ENCODE data around the gene PCNX2. TPM values are rescaled to one million over a fixed set of nuclear protein-coding genes. Genes with fewer than 3 reads are reported as not detected.

Gene PCNX2
- total and polyA plus RNA-seq, 5 donors from 2014 or later = 1.6 to 42.3 (median 3.1) TPM

DNA sequence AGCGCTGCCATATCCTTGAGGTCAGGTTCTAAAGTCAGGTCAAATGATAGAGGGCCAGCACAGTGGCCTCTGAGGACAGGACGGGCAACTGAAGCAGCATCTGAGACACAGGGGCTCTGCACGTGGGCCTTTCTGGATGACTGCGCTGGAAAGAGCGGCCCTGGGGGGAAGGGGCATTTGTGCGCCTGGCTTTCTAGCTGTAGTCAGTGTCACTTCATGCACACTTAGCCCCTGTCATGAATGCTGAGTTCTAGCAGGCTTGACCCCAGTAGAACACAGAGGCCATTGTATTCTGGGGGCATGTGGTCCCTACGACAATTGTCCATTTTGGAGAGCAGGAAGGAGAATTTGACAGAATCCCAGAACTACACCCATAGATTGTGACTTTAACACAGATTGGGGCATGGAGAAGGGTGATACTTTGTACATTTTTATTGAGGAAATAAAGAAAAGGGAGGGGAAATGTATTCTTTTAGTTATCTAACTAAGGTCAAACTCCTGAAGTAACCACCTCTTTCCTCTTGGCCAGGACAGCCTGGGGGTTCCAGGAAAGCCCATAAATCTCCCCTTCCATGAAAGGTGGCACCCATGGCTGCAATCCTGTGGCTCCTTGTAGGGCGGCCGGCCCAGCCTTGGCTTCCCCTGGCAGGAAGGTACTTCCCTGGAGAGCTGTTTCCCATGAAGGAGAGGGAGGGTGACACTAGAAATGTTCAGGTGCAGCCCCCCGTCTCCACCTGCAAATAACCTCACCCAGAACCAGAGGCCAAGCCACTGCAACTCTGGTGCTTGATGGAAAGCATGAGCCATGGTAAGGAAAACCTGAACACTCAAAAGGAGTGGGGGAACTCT lies 310.7 kb downstream of the PCNX2 start:
- H3K4me3 Mint-ChIP-seq = no peak overlapping the region
- no peaks in the 10 kb centered on the region for H3K9me3 Mint-ChIP-seq
- H3K36me3 Mint-ChIP-seq = peaks cover 14% of the 10 kb centered on the region
- Histone ChIP-seq H3K4me1 (ENCODE audit: control insufficient read depth, insufficient read depth, low read length, poor library complexity, severe bottlenecking) (no peaks in the 10 kb centered on the region), H3K9me3 (ENCODE audit: control insufficient read depth in 2 of 2, low read length in 2 of 2) (no peaks in the 10 kb centered on the region), H3K27ac (ENCODE audit: insufficient read depth, low read length, poor library complexity, severe bottlenecking) (no peak overlapping the region), H3K4me3 (ENCODE audit: low read depth, low read length) (no peak overlapping the region), H3K27me3 (ENCODE audit: control insufficient read depth, insufficient read depth, low read length) (no peaks in the 10 kb centered on the region), H3K36me3 (ENCODE audit: control insufficient read depth, insufficient read depth, low read length) (peaks cover 4% of the 10 kb centered on the region)
- no peak for DNase-seq
- H3K27ac Mint-ChIP-seq = no peak overlapping the region
- H3K4me1 Mint-ChIP-seq = no peaks in the 10 kb centered on the region
- no peak for ATAC-seq (ENCODE audit: low read depth in 2 of 2)
- no peaks in the 10 kb centered on the region for H3K27me3 Mint-ChIP-seq

DNA sequence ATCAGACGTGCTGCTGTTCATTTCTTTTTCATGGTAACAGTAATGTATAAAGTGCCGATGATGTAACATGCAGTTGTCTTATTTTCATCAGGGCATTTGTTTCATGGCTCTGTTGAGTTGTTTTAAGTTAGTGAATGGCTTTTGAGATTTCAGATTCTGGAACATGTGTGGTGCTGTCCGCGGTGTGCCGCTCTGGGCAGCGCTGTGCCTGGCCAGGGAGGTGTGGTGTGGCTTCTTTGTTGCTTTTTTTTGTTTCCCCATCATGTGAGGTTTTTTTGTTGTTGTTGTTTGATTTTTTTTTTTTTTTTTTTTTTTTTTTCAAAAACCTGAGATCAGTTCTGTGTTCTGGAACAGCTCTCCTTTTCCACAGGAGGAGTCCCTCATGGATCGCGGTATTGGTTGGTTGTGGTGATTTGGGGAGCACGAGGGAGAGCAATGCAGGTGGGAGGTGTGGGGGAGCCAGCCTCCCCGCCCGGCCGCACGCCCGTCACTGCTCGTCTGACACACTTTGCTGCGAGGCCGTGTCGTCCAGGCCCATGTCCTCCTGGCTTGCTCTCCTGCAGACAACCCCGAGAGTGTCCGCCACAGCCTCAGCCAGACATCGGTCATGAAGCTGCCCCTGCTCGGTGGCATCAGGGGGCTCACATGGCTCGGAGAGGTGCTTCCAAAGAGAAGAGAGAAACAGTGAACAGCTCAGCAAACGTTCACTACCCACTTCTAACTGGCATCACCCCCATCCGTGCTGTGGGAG lies 311.5 kb downstream of the PCNX2 start:
- H3K4me3 ChIP-seq (ENCODE audit: low read depth, low read length) = no peak overlapping the region
- Mint-ChIP-seq H3K27ac (peak overlapping the region in 2 of 3 donors; percentile 29 to 90), H3K4me3 (no peak overlapping the region), H3K4me1 (peaks cover 0 to 2% (median 0%) of the 10 kb centered on the region in 4 donors), H3K27me3 (no peaks in the 10 kb centered on the region), H3K9me3 (no peaks in the 10 kb centered on the region), H3K36me3 (peaks cover 14% of the 10 kb centered on the region)
- H3K36me3 ChIP-seq (ENCODE audit: control insufficient read depth, insufficient read depth, low read length) = peaks cover 7% of the 10 kb centered on the region
- no peak overlapping the region for H3K27ac ChIP-seq (ENCODE audit: insufficient read depth, low read length, poor library complexity, severe bottlenecking)
- no peak for DNase-seq
- H3K27me3 ChIP-seq (ENCODE audit: control insufficient read depth, insufficient read depth, low read length) = no peaks in the 10 kb centered on the region
- no peaks in the 10 kb centered on the region for H3K9me3 ChIP-seq (ENCODE audit: control insufficient read depth in 2 of 2, low read length in 2 of 2)
- no peak for ATAC-seq (ENCODE audit: low read depth in 2 of 2)
- H3K4me1 ChIP-seq (ENCODE audit: control insufficient read depth, insufficient read depth, low read length, poor library complexity, severe bottlenecking) = no peaks in the 10 kb centered on the region

DNA sequence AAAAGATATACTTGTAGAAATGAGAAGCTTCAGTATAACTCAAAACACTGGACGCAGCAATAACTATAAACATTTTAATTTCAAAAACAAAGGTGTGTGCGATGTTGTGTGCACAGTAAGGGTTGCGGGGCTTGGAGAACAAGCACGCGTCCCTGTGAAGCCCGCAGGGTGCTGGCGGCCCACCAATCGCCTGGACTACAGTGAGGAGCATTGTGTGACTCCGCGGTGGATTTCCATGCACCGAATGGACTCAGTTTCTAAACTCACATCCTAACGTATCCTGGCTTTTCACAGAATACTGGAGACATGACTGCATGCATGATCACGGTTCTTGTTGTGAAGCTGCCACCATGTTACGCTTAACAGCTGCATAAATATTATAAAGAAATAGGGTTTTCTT lies 312.1 kb downstream of the PCNX2 start:
- Mint-ChIP-seq H3K9me3 (no peaks in the 10 kb centered on the region), H3K4me3 (no peak overlapping the region), H3K36me3 (peaks cover 14% of the 10 kb centered on the region), H3K4me1 (peaks cover under 1 to 5% (median 1%) of the 10 kb centered on the region in 4 donors), H3K27ac (no peak overlapping the region), H3K27me3 (no peaks in the 10 kb centered on the region)
- ATAC-seq (ENCODE audit: low read depth in 2 of 2) = no peak
- Histone ChIP-seq H3K4me3 (ENCODE audit: low read depth, low read length) (no peak overlapping the region), H3K9me3 (ENCODE audit: control insufficient read depth in 2 of 2, low read length in 2 of 2) (no peaks in the 10 kb centered on the region), H3K36me3 (ENCODE audit: control insufficient read depth, insufficient read depth, low read length) (peaks cover 7% of the 10 kb centered on the region), H3K27ac (ENCODE audit: insufficient read depth, low read length, poor library complexity, severe bottlenecking) (no peak overlapping the region), H3K27me3 (ENCODE audit: control insufficient read depth, insufficient read depth, low read length) (no peaks in the 10 kb centered on the region), H3K4me1 (ENCODE audit: control insufficient read depth, insufficient read depth, low read length, poor library complexity, severe bottlenecking) (peaks cover 5% of the 10 kb centered on the region)
- DNase-seq = no peak

DNA sequence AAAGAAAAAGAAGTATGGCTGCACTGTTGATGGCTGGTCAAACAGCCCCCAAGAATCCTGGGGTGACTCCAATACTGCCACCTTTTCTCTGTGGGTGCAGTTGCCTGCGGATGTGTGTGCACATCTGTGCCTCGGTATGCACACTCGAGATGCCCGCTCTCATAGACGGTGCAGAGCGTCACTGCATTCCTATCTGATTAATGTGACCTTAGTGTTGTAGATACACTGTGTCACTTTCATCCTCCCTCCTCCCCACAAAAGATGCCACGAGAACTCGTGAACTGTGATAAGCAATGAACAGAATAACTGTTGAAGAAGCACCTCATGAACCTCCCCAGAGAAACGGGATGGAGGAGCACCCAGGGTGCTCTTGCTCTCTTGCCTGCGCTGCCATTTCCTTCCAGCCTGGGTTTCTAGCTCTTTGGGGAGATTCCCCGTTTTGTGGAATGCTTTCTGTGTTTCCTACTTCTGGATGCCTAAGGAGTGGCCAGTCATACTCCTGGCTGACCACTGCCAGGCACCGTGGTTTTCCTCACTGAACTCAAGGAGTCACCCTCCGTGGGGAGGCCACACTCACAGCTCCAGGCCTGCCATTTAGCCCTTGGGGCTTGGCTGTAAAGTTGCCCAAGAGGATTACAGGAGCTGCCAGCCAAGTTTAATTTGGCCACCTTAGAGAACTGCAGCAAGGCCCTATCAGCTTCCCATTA lies 313.1 kb downstream of the PCNX2 start:
- Histone ChIP-seq H3K27me3 (ENCODE audit: control insufficient read depth, insufficient read depth, low read length) (no peaks in the 10 kb centered on the region), H3K9me3 (ENCODE audit: control insufficient read depth in 2 of 2, low read length in 2 of 2) (no peaks in the 10 kb centered on the region), H3K4me1 (ENCODE audit: control insufficient read depth, insufficient read depth, low read length, poor library complexity, severe bottlenecking) (peaks cover 12% of the 10 kb centered on the region), H3K27ac (ENCODE audit: insufficient read depth, low read length, poor library complexity, severe bottlenecking) (no peak overlapping the region), H3K4me3 (ENCODE audit: low read depth, low read length) (no peak overlapping the region), H3K36me3 (ENCODE audit: control insufficient read depth, insufficient read depth, low read length) (peaks cover 7% of the 10 kb centered on the region)
- Mint-ChIP-seq H3K9me3 (no peaks in the 10 kb centered on the region), H3K27ac (peak overlapping the region in 1 of 3 donors; percentile 42), H3K4me3 (no peak overlapping the region), H3K36me3 (peaks cover 14% of the 10 kb centered on the region), H3K4me1 (peaks cover 1 to 12% (median 6%) of the 10 kb centered on the region in 4 donors), H3K27me3 (no peaks in the 10 kb centered on the region)
- ATAC-seq (ENCODE audit: low read depth in 2 of 2) (no peak), DNase-seq (no peak)

DNA sequence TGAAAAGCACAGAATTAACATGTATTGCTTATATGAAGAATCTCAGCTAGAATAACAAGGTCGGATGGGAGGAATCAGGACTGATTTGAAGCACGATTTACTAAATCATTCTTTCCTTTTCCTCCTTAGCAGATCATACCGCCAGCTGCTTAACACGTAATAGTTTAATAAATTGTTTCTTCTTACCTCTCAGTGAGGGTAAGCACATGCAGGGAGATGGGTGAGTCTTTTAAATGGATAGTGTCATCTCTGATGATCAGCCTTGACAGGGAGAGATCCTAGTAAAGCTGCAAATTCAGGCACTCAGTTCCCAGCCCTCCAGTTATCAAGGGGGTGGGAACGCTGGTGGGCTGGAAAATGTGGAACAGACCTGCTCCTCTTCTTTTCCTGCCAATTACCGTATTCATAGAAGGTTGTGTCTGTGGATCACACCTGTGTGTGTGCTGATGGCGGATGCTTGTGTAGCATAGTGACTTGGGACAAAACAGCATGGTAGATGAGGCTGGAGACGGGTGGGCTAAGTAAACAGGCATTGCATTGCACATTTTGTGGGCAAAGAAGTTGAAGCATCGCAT lies 314.5 kb downstream of the PCNX2 start:
- Mint-ChIP-seq H3K27me3 (no peaks in the 10 kb centered on the region), H3K36me3 (peaks cover 18% of the 10 kb centered on the region), H3K27ac (no peak overlapping the region), H3K9me3 (peaks cover 0 to 2% (median 0%) of the 10 kb centered on the region in 7 donors), H3K4me1 (peaks cover 1 to 12% (median 6%) of the 10 kb centered on the region in 4 donors), H3K4me3 (no peak overlapping the region)
- H3K27me3 ChIP-seq (ENCODE audit: control insufficient read depth, insufficient read depth, low read length) = no peaks in the 10 kb centered on the region
- no peak for DNase-seq
- peaks cover 10% of the 10 kb centered on the region for H3K36me3 ChIP-seq (ENCODE audit: control insufficient read depth, insufficient read depth, low read length)
- no peak overlapping the region for H3K27ac ChIP-seq (ENCODE audit: insufficient read depth, low read length, poor library complexity, severe bottlenecking)
- no peak overlapping the region for H3K4me3 ChIP-seq (ENCODE audit: low read depth, low read length)
- peaks cover 12% of the 10 kb centered on the region for H3K4me1 ChIP-seq (ENCODE audit: control insufficient read depth, insufficient read depth, low read length, poor library complexity, severe bottlenecking)
- no peaks in the 10 kb centered on the region for H3K9me3 ChIP-seq (ENCODE audit: control insufficient read depth in 2 of 2, low read length in 2 of 2)
- ATAC-seq (ENCODE audit: low read depth in 2 of 2) = no peak

DNA sequence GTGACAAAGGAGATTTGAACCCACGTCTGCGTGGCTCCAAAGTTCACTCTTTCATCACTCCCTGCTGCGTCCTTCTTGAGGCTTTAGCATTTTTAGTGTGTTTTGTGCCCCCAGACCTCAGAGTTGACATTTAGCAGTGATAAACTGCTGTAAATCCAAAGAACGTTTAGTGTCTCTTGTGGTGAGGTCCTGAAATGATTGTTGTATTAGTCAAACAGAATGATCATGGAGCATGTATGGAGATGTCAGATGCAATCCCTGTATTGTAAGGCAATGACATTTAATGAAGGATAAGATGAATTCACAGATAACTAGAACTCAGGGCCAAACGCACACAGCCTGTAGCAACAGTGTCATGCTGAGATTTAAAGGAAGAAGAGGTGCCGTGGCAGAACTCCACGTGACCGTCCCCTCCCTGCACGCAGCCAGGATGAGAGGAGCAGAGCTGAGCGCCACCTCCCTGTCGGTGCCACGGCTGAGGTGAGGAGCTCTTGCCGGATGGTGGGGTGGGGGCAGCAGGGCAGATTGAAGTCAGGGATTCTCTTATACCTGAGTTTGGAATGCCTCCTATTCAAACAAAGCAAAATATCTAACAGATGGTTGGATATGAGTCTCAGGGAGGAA lies 315.1 kb downstream of the PCNX2 start:
- Histone ChIP-seq H3K4me3 (ENCODE audit: low read depth, low read length) (no peak overlapping the region), H3K36me3 (ENCODE audit: control insufficient read depth, insufficient read depth, low read length) (peaks cover 7% of the 10 kb centered on the region), H3K4me1 (ENCODE audit: control insufficient read depth, insufficient read depth, low read length, poor library complexity, severe bottlenecking) (peaks cover 12% of the 10 kb centered on the region), H3K9me3 (ENCODE audit: control insufficient read depth in 2 of 2, low read length in 2 of 2) (no peaks in the 10 kb centered on the region), H3K27me3 (ENCODE audit: control insufficient read depth, insufficient read depth, low read length) (no peaks in the 10 kb centered on the region), H3K27ac (ENCODE audit: insufficient read depth, low read length, poor library complexity, severe bottlenecking) (no peak overlapping the region)
- DNase-seq (no peak), ATAC-seq (ENCODE audit: low read depth in 2 of 2) (no peak)
- Mint-ChIP-seq H3K27me3 (no peaks in the 10 kb centered on the region), H3K4me1 (peaks cover 1 to 12% (median 6%) of the 10 kb centered on the region in 4 donors), H3K9me3 (peaks cover 0 to 2% (median 0%) of the 10 kb centered on the region in 7 donors), H3K4me3 (no peak overlapping the region), H3K36me3 (peaks cover 18% of the 10 kb centered on the region), H3K27ac (no peak overlapping the region)

DNA sequence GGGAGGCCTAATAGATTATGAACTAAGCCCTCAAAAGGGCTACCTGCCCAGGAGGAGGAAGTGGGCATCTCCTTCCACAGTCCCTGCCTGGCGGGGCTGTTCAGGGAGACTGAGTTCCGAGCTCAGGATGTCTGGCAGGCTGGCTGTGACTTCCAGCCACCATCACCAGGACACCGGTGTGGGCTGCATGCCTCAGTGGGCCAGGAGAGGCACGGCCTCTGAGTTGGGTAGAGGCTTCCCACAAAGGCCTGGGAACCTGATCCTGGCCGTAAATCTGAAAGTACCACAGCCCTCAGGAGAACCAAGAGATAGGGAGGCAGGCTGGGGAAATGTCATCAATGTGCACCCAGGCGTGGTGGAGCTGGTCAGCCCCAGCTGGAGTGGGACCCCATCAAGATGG lies 316.0 kb downstream of the PCNX2 start:
- DNase-seq = no peak
- H3K9me3 ChIP-seq (ENCODE audit: control insufficient read depth in 2 of 2, low read length in 2 of 2) = no peaks in the 10 kb centered on the region
- Mint-ChIP-seq H3K27ac (no peak overlapping the region), H3K4me1 (peaks cover 1 to 12% (median 8%) of the 10 kb centered on the region in 4 donors), H3K27me3 (no peaks in the 10 kb centered on the region), H3K36me3 (peaks cover 24% of the 10 kb centered on the region), H3K9me3 (peaks cover 0 to 4% (median 0%) of the 10 kb centered on the region in 7 donors), H3K4me3 (no peak overlapping the region)
- no peaks in the 10 kb centered on the region for H3K27me3 ChIP-seq (ENCODE audit: control insufficient read depth, insufficient read depth, low read length)
- peaks cover 8% of the 10 kb centered on the region for H3K36me3 ChIP-seq (ENCODE audit: control insufficient read depth, insufficient read depth, low read length)
- H3K4me3 ChIP-seq (ENCODE audit: low read depth, low read length) = no peak overlapping the region
- peaks cover 12% of the 10 kb centered on the region for H3K4me1 ChIP-seq (ENCODE audit: control insufficient read depth, insufficient read depth, low read length, poor library complexity, severe bottlenecking)
- no peak for ATAC-seq (ENCODE audit: low read depth in 2 of 2)
- no peak overlapping the region for H3K27ac ChIP-seq (ENCODE audit: insufficient read depth, low read length, poor library complexity, severe bottlenecking)
